ENCODE measurements around the gene POLA1.
"Not testable (repeated sequence)": the region's sequence is repeated elsewhere in the genome, so short reads cannot be mapped to it uniquely, and the experiment has no call there.

POLA1 gene, protein sequence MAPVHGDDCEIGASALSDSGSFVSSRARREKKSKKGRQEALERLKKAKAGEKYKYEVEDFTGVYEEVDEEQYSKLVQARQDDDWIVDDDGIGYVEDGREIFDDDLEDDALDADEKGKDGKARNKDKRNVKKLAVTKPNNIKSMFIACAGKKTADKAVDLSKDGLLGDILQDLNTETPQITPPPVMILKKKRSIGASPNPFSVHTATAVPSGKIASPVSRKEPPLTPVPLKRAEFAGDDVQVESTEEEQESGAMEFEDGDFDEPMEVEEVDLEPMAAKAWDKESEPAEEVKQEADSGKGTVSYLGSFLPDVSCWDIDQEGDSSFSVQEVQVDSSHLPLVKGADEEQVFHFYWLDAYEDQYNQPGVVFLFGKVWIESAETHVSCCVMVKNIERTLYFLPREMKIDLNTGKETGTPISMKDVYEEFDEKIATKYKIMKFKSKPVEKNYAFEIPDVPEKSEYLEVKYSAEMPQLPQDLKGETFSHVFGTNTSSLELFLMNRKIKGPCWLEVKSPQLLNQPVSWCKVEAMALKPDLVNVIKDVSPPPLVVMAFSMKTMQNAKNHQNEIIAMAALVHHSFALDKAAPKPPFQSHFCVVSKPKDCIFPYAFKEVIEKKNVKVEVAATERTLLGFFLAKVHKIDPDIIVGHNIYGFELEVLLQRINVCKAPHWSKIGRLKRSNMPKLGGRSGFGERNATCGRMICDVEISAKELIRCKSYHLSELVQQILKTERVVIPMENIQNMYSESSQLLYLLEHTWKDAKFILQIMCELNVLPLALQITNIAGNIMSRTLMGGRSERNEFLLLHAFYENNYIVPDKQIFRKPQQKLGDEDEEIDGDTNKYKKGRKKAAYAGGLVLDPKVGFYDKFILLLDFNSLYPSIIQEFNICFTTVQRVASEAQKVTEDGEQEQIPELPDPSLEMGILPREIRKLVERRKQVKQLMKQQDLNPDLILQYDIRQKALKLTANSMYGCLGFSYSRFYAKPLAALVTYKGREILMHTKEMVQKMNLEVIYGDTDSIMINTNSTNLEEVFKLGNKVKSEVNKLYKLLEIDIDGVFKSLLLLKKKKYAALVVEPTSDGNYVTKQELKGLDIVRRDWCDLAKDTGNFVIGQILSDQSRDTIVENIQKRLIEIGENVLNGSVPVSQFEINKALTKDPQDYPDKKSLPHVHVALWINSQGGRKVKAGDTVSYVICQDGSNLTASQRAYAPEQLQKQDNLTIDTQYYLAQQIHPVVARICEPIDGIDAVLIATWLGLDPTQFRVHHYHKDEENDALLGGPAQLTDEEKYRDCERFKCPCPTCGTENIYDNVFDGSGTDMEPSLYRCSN (N-terminal part only)

DNA sequence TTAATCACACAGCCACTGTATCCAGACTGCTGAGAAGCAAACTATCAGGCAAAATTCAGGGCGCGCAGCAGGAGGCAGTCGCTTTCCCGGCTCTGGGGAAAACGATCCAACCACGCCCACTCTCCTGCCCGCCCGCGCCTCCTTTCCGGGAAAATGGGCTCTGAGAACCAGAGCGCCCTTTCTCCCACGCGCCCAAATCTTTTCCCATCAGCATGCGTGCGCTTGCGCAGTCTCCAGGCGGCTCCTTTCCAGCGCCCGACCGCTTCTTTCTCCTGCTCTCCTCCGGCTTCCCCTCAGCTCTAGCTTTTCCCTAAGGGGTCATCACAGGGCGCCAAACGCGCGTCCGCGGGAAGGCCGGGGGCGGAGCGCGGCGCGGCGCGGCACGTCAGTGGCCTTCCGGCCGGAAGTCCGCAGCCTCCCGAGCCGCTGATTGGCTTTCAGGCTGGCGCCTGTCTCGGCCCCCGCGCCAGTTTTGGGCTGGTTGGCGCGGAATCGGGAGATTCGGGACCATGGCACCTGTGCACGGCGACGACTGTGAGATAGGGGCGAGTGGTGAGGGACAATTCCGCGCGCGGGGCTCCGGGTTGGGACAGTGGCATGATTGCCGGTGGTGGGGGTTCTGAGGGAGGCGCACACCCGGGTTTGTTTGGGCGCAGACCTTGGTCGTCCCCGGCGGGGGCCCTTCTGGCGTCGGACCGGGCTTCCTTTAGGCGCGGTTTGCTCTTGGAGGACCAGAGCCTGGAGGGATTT is at the start of gene POLA1:
Gene POLA1 (plus strand): TSS at position 466 of the 750 bp plus-strand sequence. CDS start 44 bp downstream, at position 510.
- DNase-seq: peak; percentile 97

DNA sequence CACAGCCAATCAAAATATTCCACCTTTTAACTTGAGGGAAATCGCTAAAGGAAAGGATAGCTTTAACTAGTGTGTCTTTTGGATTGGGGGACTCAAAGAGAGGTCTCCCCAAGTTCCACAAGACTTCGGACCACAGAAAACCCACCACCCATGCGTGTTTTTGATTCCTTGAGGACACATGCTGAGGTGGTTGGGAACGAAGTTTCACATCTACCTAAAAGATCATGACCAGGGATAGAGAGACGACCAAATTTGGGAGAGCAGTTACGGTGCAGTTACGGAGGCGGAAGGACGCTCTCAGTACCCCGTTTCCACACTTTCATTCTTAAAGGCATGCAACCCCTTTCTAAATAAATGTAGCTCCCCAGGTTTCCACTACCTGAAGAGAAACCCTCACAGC is 47.7 kb upstream of the POLA1 start:
- DNase-seq: no peak

- peak; percentile 26 for DNase-seq
These were observed 47.0 kb upstream of the POLA1 start for GRCh38 chrX:24646745-24647182.

DNA sequence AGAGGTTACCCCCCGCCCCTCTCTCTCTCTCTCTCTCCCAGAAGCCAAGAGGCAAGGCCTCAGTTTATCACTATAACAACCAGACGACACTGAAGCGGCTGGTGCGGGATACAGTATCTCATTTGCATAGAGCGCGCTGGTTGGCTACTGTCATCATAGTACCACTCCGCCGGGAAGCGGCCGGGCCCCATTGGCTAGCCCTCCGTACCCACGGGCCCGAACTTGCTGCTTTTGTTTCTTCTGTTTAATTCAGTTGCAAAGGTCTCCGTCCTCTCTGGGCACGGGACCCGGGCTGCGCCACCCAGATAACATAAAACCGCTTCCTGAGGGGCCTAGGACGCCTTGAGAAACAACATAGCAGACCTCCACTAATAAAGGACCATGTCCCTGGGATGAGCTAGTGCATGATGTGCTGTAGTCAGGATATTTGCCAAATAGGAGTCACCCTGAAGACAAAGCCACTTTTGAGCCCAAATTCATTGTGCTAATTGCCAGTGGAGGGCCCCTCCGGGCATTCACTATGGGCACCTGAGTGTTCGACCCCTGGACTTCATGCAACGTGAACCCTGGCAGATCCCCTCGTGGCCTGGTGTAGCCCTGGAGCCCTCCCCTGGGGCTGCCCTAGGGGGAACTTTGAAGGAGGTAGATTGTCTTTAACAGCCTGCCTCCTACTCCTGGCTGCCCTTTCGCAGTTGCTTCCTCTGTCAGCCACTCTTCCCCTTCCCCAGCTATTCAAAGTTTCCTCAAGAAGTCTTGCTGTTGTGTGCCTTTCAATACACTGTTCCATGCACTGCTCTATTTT is 46.3 kb upstream of the POLA1 start, which contains the start of gene PCYT1B:
Gene PCYT1B (minus strand): TSS at position 91 of the 802 bp plus-strand sequence. CDS start 242 bp downstream, outside the sequence.
- peak; percentile 90 for DNase-seq

DNA sequence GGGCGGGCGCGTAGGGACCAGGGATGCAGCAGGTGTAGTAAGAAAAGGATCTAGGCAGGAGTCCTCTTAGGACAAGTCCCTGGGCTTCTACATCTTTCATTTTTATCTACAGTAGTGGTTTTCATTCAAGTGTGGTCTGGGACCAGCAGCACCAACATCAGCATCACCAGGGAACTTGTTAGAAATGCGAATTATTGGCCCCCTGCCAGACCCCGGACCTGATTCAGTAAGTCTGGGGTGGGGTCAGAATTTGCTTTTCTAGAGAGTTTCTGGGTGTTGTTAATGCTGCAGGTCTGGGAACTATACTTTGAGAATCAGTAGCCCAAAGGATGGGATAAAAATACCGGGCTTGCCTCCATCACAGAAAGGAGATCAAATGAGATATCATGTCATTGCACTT is 45.2 kb upstream of the POLA1 start:
- no peak for DNase-seq

DNA sequence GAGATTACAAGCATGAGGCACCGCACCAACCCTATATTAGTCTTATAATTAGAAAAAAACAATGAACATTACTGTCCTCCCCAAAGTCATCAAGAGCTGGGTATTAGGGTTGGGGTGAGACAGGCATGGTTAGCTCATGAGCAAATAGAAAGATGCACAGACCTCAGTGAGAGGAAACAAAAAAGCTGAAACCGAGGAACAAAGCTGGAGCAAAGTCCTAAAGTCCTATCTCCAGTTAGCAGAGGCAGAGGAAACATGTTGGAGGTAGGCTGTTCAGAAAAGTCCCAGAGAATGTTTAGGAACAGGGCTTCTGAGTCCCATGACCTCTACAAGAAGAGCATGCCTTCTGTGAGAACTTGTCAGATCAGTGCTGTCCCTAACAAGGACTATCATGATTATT is 41.9 kb upstream of the POLA1 start:
- no peak for DNase-seq

DNA sequence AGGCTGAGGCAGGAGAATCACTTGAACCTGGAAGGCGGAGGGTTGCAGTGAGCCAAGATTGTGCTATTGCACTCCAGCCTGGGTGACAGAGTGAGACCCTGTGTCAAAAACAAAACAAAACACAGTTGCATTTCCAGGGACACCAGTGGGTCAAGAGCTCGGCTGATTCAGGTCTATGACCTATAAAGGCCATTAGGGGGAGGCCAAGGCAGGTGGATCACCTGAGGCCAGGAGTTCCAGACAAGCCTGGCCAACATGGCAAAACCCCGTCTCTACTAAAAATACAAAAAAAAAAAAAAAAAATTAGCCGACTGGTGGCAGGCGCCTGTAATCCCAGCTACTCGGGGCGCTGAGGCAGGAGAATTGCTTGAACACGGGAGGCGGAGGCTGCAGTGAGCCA is 38.0 kb upstream of the POLA1 start:
- not testable (repeated sequence) for DNase-seq

DNA sequence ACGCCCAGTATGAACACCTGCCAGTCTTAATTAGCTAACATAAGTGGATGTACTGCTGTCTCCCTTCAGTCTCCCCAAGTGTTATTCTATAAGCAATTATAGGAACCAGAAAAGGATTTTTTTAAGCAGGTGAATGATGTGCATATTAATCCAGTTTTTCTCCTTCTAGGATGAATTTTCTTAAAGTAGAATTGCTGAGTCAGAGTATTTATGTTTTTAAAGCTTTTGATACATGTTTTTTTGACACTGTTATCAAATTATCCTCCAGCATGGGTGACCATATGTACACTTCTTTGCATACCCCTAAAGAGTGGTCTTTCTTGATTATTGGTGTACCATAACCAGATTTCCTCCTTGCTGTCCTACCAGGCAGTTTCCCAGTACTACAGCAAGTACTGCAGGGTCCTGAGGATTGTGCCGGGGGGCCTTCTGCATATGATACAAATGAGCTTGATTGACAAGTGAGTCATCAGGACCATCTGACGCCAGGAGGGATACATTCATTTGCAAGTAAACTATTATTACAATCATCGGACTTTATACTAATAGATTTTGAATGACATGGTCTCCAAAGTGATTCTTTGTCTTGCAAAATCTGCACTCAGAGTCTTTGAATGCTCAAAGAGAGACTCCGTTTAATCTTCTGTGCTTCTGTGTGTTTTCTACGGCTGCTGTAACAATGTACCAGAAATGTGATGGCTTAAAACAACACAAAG is 35.9 kb upstream of the POLA1 start:
- DNase-seq: no peak

GRCh38 chrX:24658421-24658820 is 35.3 kb upstream of the POLA1 start:
- no peak for DNase-seq

DNA sequence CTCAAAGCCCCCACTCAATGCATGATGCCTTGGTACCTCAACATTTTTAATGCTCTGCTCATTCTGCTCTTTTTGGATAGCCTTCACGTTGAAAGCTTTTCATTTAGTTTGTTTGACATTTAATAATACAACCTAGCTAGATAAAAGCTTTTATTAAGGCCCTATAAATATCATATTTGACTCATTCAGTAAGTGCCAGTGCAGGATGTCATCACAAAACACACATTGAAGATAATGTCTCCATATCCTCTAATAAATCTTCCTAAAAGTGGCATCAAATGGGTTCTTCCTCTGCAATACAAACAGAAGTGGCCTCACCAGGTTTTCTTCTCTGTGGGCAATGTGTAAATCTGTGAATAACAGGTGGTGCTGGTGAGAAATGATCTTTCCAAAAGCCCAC is 34.6 kb upstream of the POLA1 start:
- no peak for DNase-seq

- DNase-seq: no peak
These were observed 34.1 kb upstream of the POLA1 start for GRCh38 chrX:24659646-24660045.

DNA sequence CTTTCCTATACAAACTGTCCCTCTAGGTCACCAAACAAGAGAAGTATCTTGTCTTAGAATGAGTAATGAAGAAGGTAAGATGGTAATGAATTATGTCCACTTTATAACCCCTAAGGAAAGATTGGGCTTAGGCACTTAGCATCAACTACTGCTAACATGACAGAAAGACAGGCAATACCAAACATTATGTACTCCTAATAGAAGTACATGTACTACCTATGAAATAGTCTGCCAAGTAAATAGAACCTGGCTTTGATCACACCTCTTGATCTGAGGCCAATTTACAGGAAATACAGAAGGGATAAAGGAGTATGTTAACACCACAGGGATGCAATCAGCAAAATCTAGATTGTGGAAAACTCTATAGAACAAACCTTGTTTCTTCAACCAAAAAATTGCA is 32.4 kb upstream of the POLA1 start:
- no peak for DNase-seq

GRCh38 chrX:24662352-24662751 is 31.4 kb upstream of the POLA1 start:
- no peak for DNase-seq

- DNase-seq: no peak
These were observed 25.6 kb upstream of the POLA1 start for GRCh38 chrX:24668111-24668510.

GRCh38 chrX:24672701-24673190 is 21.0 kb upstream of the POLA1 start:
- no peak for DNase-seq

- DNase-seq: no peak
These were observed 20.3 kb upstream of the POLA1 start for GRCh38 chrX:24673424-24673823.

- DNase-seq: no peak
These were observed 17.2 kb upstream of the POLA1 start for GRCh38 chrX:24676403-24677024.

- no peak for DNase-seq
These were observed 10.8 kb upstream of the POLA1 start for GRCh38 chrX:24682739-24683432.

- no peak for DNase-seq
These were observed 9.7 kb upstream of the POLA1 start for GRCh38 chrX:24684048-24684447.
